HEK293 (cell line): ENCODE results near the gene CNOT9.
A peak's percentile ranks its signal among the peaks of the same experiment; 100 is the strongest.

Source experiments
- CTCF ChIA-PET: fragments of 350-600 bp; formaldehyde crosslinking; extraction: SDS; loops from one replicate; lab custom pipeline; 2021; ENCODE audit warnings: antibody characterized with exemption; lab: Yijun Ruan, JAX
- POLR2A ChIA-PET: fragments of 300-600 bp; formaldehyde crosslinking; extraction: SDS; loops from one replicate; lab custom pipeline; 2020; ENCODE audit warnings: antibody characterized with exemption, inconsistent platforms; lab: Yijun Ruan, JAX
- H3K27ac ChIP-seq: fragments of 200-500 bp; sonication (Bioruptor generic); 2 replicates; pipeline ENCODE4 v1.5.1; 2014; ENCODE audit warnings: low read depth, low read length, control low read depth, inconsistent platforms; ENCODE audit errors: extremely low read depth
- H3K36me3 ChIP-seq, 2 experiments: fragments of 200-500 bp in 1 of 2; sonication (Bioruptor generic) in 1 of 2; 1 replicate in 1 of 2; 2 replicates in 1 of 2; pipeline ENCODE4 v1.5.1; 2014 to 2017; ENCODE audit warnings: inconsistent platforms in 2 of 2, low read length in 2 of 2; ENCODE audit not compliant: control insufficient read depth in 2 of 2, insufficient read depth in 1 of 2
- H3K4me1 ChIP-seq: fragments of 200-500 bp; sonication (Bioruptor generic); 2 replicates; pipeline ENCODE4 v1.5.1; 2014; ENCODE audit warnings: mild to moderate bottlenecking, low read length, inconsistent platforms; ENCODE audit not compliant: control insufficient read depth, insufficient read depth
- H3K4me3 ChIP-seq: 2 replicates; pipeline ENCODE4 v1.5.1; 2011; ENCODE audit warnings: low read depth, mild to moderate bottlenecking, control low read depth, low read length, moderate library complexity
- H3K9me3 ChIP-seq: fragments of 200-500 bp; sonication (Bioruptor generic); 2 replicates; pipeline ENCODE4 v1.5.1; 2014; ENCODE audit warnings: low read depth, low read length, inconsistent platforms; ENCODE audit not compliant: control insufficient read depth, insufficient read depth
- GLIS2 ChIP-seq: fragments of 450-650 bp; formaldehyde crosslinking; IDR thresholded peaks from 2 replicates; pipeline ENCODE4 v1.5.1; 2016; ENCODE audit warnings: missing biosample characterization, missing genetic modification characterization
- MYNN ChIP-seq: fragments of 450-650 bp; formaldehyde crosslinking; IDR thresholded peaks from 2 replicates; pipeline ENCODE4 v1.5.1; 2016; ENCODE audit warnings: missing biosample characterization, missing genetic modification characterization, borderline replicate concordance
- PATZ1 ChIP-seq: fragments of 450-650 bp; formaldehyde crosslinking; IDR thresholded peaks from 2 replicates; pipeline ENCODE4 v1.5.1; 2016; ENCODE audit warnings: missing biosample characterization, missing genetic modification characterization
- PRDM6 ChIP-seq: fragments of 450-650 bp; formaldehyde crosslinking; IDR thresholded peaks from 2 replicates; pipeline ENCODE4 v1.5.1; 2017; ENCODE audit warnings: missing biosample characterization, missing genetic modification characterization
- SALL2 ChIP-seq: fragments of 450-650 bp; formaldehyde crosslinking; IDR thresholded peaks from 2 replicates; pipeline ENCODE4 v1.5.0; 2017; ENCODE audit warnings: missing biosample characterization, mild to moderate bottlenecking, missing genetic modification characterization, borderline replicate concordance
- TRIM28 ChIP-seq: IDR thresholded peaks from 2 replicates; pipeline ENCODE4 v1.6.1; 2011; ENCODE audit warnings: low read length, control low read depth, borderline replicate concordance
- ZBTB21 ChIP-seq: fragments of 450-650 bp; formaldehyde crosslinking; IDR thresholded peaks from 2 replicates; pipeline ENCODE4 v1.5.1; 2017; ENCODE audit warnings: missing biosample characterization, missing genetic modification characterization
- ZNF132 ChIP-seq: fragments of 450-650 bp; formaldehyde crosslinking; IDR thresholded peaks from 2 replicates; pipeline ENCODE4 v1.5.1; 2017; ENCODE audit warnings: missing biosample characterization, missing genetic modification characterization, borderline replicate concordance
- ZNF221 ChIP-seq: fragments of 450-650 bp; formaldehyde crosslinking; IDR thresholded peaks from 2 replicates; pipeline ENCODE4 v1.5.1; 2017; ENCODE audit warnings: missing biosample characterization, missing genetic modification characterization, borderline replicate concordance
- ZNF239 ChIP-seq: fragments of 450-650 bp; formaldehyde crosslinking; IDR thresholded peaks from 2 replicates; pipeline ENCODE4 v1.5.1; 2016; ENCODE audit warnings: missing biosample characterization, missing genetic modification characterization
- ZNF274 ChIP-seq, 2 experiments: fragments of 200-500 bp in 1 of 2; fragments of 450-650 bp in 1 of 2; sonication (Bioruptor generic) in 1 of 2; formaldehyde crosslinking in 1 of 2; IDR thresholded peaks; 2 replicates each; pipeline versions ENCODE4 v1.5.1 to v1.6.1; 2014 to 2016; ENCODE audit warnings: borderline replicate concordance in 1 of 2, inconsistent platforms in 1 of 2, low read length in 1 of 2, missing biosample characterization in 1 of 2, missing genetic modification characterization in 1 of 2
- ZNF341 ChIP-seq: fragments of 450-650 bp; formaldehyde crosslinking; IDR thresholded peaks from 2 replicates; pipeline ENCODE4; 2016; ENCODE audit warnings: low read depth, missing biosample characterization, missing genetic modification characterization
- ZNF423 ChIP-seq: fragments of 450-650 bp; formaldehyde crosslinking; IDR thresholded peaks from 2 replicates; pipeline ENCODE4 v1.5.1; 2016; ENCODE audit warnings: missing biosample characterization, missing genetic modification characterization
- ZNF510 ChIP-seq: fragments of 450-650 bp; formaldehyde crosslinking; IDR thresholded peaks from 2 replicates; pipeline ENCODE4 v1.5.1; 2018; ENCODE audit warnings: mild to moderate bottlenecking, missing genetic modification characterization, missing biosample characterization; ENCODE audit not compliant: insufficient replicate concordance
- ZNF544 ChIP-seq: fragments of 450-650 bp; formaldehyde crosslinking; IDR thresholded peaks from 2 replicates; pipeline ENCODE4 v1.5.0; 2017; ENCODE audit warnings: missing biosample characterization, missing genetic modification characterization
- ZNF555 ChIP-seq: fragments of 450-650 bp; formaldehyde crosslinking; conservative IDR thresholded peaks from 2 replicates; pipeline ENCODE4 v1.5.1; 2017; ENCODE audit warnings: missing biosample characterization, mild to moderate bottlenecking, missing genetic modification characterization, inconsistent platforms
- ZNF585B ChIP-seq: fragments of 450-650 bp; formaldehyde crosslinking; IDR thresholded peaks from 2 replicates; pipeline ENCODE4 v1.5.1; 2016; ENCODE audit warnings: missing biosample characterization, missing genetic modification characterization
- ZNF692 ChIP-seq: fragments of 450-650 bp; formaldehyde crosslinking; IDR thresholded peaks from 2 replicates; pipeline ENCODE4 v1.5.1; 2016; ENCODE audit warnings: missing biosample characterization, missing genetic modification characterization
- ZNF747 ChIP-seq: fragments of 450-650 bp; formaldehyde crosslinking; IDR thresholded peaks from 2 replicates; pipeline ENCODE4 v1.5.1; 2016; ENCODE audit warnings: missing biosample characterization, missing genetic modification characterization
- ZSCAN30 ChIP-seq: fragments of 450-650 bp; IDR thresholded peaks from 2 replicates; pipeline ENCODE4 v1.5.1; 2018; ENCODE audit warnings: missing biosample characterization, mild to moderate bottlenecking, missing genetic modification characterization, moderate library complexity
- TF ChIP-seq, protein P1 (sequence below): fragments of 450-650 bp; formaldehyde crosslinking; IDR thresholded peaks from 2 replicates; pipeline ENCODE4 v1.5.1; 2016; ENCODE audit warnings: missing biosample characterization, missing genetic modification characterization
- TF ChIP-seq, protein P2 (sequence below): fragments of 450-650 bp; formaldehyde crosslinking; IDR thresholded peaks from 2 replicates; pipeline ENCODE4 v1.5.1; 2016; ENCODE audit warnings: missing biosample characterization, missing genetic modification characterization

CNOT9 gene

GRCh38 chr2:218570850-218571249 is 2.2 kb downstream of the CNOT9 start (continued):
- TF ChIP-seq PRDM6 (tag by site-specific recombination) (peak; percentile 39; the same call in 1 of the 2 replicates), ZNF555 (tag by site-specific recombination) (no peak)
- TF ChIP-seq, all 188 proteins: peak for 8

GRCh38 chr2:218576854-218577253 is 8.2 kb downstream of the CNOT9 start:
- CTCF ChIA-PET: interaction anchor here (0.6 kb wide), 4 partner anchors 25 to 137 kb away, joined by 3 to 4 read pairs (median 3); no protein-coding TSS in a partner anchor
- Histone ChIP-seq H3K27ac (no peak overlapping the region), H3K9me3 (no peaks in the 10 kb centered on the region)
- TF ChIP-seq ZBTB21 (tag by site-specific recombination): no peak
- no peak for TF ChIP-seq ZNF747
- TF ChIP-seq ZSCAN30 (tag by site-specific recombination): no peak
- TF ChIP-seq ZNF585B: no peak
- no peak for TF ChIP-seq ZNF274 (IDR thresholded peaks at IDR 0.05; ENCODE audit: low read length)
- no peak for TF ChIP-seq ZNF274 (tag by site-specific recombination; IDR thresholded peaks at IDR 0.05; ENCODE audit: borderline replicate concordance)
- no peak for TF ChIP-seq MYNN (tag by site-specific recombination)
- TF ChIP-seq, protein P1, sequence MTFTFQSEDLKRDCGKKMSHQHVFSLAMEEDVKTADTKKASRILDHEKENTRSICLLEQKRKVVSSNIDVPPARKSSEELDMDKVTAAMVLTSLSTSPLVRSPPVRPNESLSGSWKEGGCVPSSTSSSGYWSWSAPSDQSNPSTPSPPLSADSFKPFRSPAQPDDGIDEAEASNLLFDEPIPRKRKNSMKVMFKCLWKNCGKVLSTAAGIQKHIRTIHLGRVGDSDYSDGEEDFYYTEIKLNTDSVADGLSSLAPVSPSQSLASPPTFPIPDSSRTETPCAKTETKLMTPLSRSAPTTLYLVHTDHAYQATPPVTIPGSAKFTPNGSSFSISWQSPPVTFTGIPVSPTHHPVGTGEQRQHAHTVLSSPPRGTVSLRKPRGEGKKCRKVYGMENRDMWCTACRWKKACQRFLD (tag by site-specific recombination): no peak
- no peak for TF ChIP-seq ZNF221 (tag by site-specific recombination)
- TF ChIP-seq ZNF239 (tag by site-specific recombination): no peak
- no peak for TF ChIP-seq ZNF132
- TF ChIP-seq PATZ1 (tag by site-specific recombination): no peak
- no peak for TF ChIP-seq ZNF544 (tag by site-specific recombination)
- no peak for TF ChIP-seq GLIS2 (tag by site-specific recombination)
- TF ChIP-seq TRIM28: no peak
- TF ChIP-seq, protein P2, sequence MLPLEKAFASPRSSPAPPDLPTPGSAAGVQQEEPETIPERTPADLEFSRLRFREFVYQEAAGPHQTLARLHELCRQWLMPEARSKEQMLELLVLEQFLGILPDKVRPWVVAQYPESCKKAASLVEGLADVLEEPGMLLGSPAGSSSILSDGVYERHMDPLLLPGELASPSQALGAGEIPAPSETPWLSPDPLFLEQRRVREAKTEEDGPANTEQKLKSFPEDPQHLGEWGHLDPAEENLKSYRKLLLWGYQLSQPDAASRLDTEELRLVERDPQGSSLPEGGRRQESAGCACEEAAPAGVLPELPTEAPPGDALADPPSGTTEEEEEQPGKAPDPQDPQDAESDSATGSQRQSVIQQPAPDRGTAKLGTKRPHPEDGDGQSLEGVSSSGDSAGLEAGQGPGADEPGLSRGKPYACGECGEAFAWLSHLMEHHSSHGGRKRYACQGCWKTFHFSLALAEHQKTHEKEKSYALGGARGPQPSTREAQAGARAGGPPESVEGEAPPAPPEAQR: no peak
- no peak for TF ChIP-seq SALL2
- TF ChIP-seq ZNF692 (tag by site-specific recombination): no peak
- no peak for TF ChIP-seq ZNF423 (tag by site-specific recombination)
- no peak for TF ChIP-seq ZNF510 (tag by site-specific recombination)
- no peak for TF ChIP-seq ZNF341 (tag by site-specific recombination)
- TF ChIP-seq, all 188 proteins: peak for 0
- Histone ChIP-seq H3K4me3 (no peak overlapping the region), H3K4me1 (peaks cover 9% of the 10 kb centered on the region; the same call in 1 of the 2 replicates), H3K36me3 (peaks cover 33 to 60% of the 10 kb centered on the region in 2 experiments)
- POLR2A ChIA-PET: interaction anchor here (0.6 to 0.7 kb wide), 3 partner anchors 11 to 334 kb away, joined by 3 to 4 read pairs (median 3); no protein-coding TSS in a partner anchor
